Activated CD8-positive, alpha-beta memory T cell treated with anti-CD3 and anti-CD28 coated beads for 36 hours (primary cell): ENCODE data around the gene B4GALT6. TPM values are rescaled to one million over a fixed set of nuclear protein-coding genes. Genes with fewer than 3 reads are reported as not detected.

Experiments used
- CTCF ChIA-PET: fragments of 350-600 bp; sonication (Branson Sonifier 250); formaldehyde crosslinking; loops from one replicate; lab custom pipeline; 2021; ENCODE audit warnings: antibody characterized with exemption; lab: Charles Lee
- POLR2A ChIA-PET: fragments of 350-600 bp; sonication (Branson Sonifier 250); formaldehyde crosslinking; loops from one replicate; lab custom pipeline; 2021; ENCODE audit warnings: antibody characterized with exemption; lab: Charles Lee
- total RNA-seq, 2 experiments: library from RNA; stranded (reverse); gene quantifications; one replicate each; pipeline ENCODE4 v1.2.3, GENCODE V29; 2021

Gene B4GALT6
- total RNA-seq, 2 experiments from 2014 or later = 3.8 to 4.3 TPM

- ChIA-PET CTCF (no interaction called here), POLR2A (no interaction called here)
These were observed 12.4 kb downstream of the B4GALT6 start for GRCh38 chr18:31671951-31672350.

GRCh38 chr18:31669541-31669940 lies 14.8 kb downstream of the B4GALT6 start:
- ChIA-PET POLR2A (no interaction called here), CTCF (interaction anchor here (1.1 kb wide), 1 partner anchor 55 kb away, joined by 3 read pairs; no protein-coding TSS in a partner anchor)

- ChIA-PET CTCF (no interaction called here), POLR2A (no interaction called here)
These were observed 17.2 kb downstream of the B4GALT6 start for GRCh38 chr18:31667185-31667584.

GRCh38 chr18:31666055-31666454 lies 18.3 kb downstream of the B4GALT6 start:
- CTCF ChIA-PET = no interaction called here
- POLR2A ChIA-PET = no interaction called here

- ChIA-PET CTCF (interaction anchor here (0.5 kb wide), 1 partner anchor 389 kb away, joined by 4 read pairs; no protein-coding TSS in a partner anchor), POLR2A (no interaction called here)
These were observed 20.3 kb downstream of the B4GALT6 start for GRCh38 chr18:31664101-31664500.

- ChIA-PET CTCF (no interaction called here), POLR2A (no interaction called here)
These were observed 22.4 kb downstream of the B4GALT6 start for GRCh38 chr18:31661965-31662364.

- ChIA-PET POLR2A (no interaction called here), CTCF (no interaction called here)
These were observed 23.6 kb downstream of the B4GALT6 start for GRCh38 chr18:31660763-31661162.

- POLR2A ChIA-PET = interaction anchor here (1.2 to 1.5 kb wide), 2 partner anchors 10 to 18 kb away, joined by 3 read pairs; no protein-coding TSS in a partner anchor
- CTCF ChIA-PET = interaction anchor here (1.0 kb wide), 1 partner anchor 25 kb away, joined by 3 read pairs; the partner anchor contains the start of gene B4GALT6
These were observed 24.7 kb downstream of the B4GALT6 start for GRCh38 chr18:31659576-31660177.

GRCh38 chr18:31658670-31659575 lies 25.5 kb downstream of the B4GALT6 start:
- ChIA-PET CTCF (interaction anchor here (1.0 to 1.1 kb wide), 3 partner anchors 9 to 103 kb away, joined by 3 to 4 read pairs (median 3); partner anchors contain the start of gene B4GALT6), POLR2A (interaction anchor here (1.2 to 1.5 kb wide), 2 partner anchors 9 to 19 kb away, joined by 3 read pairs; no protein-coding TSS in a partner anchor)

GRCh38 chr18:31657823-31658669 lies 26.3 kb downstream of the B4GALT6 start:
- POLR2A ChIA-PET = interaction anchor here (1.2 to 1.5 kb wide), 2 partner anchors 8 to 20 kb away, joined by 3 read pairs; no protein-coding TSS in a partner anchor
- CTCF ChIA-PET = interaction anchor here (0.6 to 1.1 kb wide), 4 partner anchors 8 to 224 kb away, joined by 3 to 5 read pairs (median 4); no protein-coding TSS in a partner anchor

- ChIA-PET CTCF (no interaction called here), POLR2A (no interaction called here)
These were observed 27.6 kb downstream of the B4GALT6 start for GRCh38 chr18:31656754-31657153.

- ChIA-PET CTCF (no interaction called here), POLR2A (no interaction called here)
These were observed 29.0 kb downstream of the B4GALT6 start for GRCh38 chr18:31655354-31655753.

GRCh38 chr18:31652877-31653276 lies 31.5 kb downstream of the B4GALT6 start:
- ChIA-PET POLR2A (interaction anchor here (0.7 kb wide), 1 partner anchor 796 kb away, joined by 3 read pairs; no protein-coding TSS in a partner anchor), CTCF (interaction anchor here (0.6 to 1.2 kb wide), 4 partner anchors 23 to 328 kb away, joined by 3 to 4 read pairs (median 3); no protein-coding TSS in a partner anchor)

- CTCF ChIA-PET = interaction anchor here (0.7 kb wide), 1 partner anchor 85 kb away, joined by 3 read pairs; no protein-coding TSS in a partner anchor
- POLR2A ChIA-PET = no interaction called here
These were observed 32.0 kb downstream of the B4GALT6 start for GRCh38 chr18:31652357-31652756.

GRCh38 chr18:31651369-31651768 lies 33.0 kb downstream of the B4GALT6 start:
- ChIA-PET CTCF (no interaction called here), POLR2A (no interaction called here)

GRCh38 chr18:31649978-31650719 lies 34.2 kb downstream of the B4GALT6 start:
- POLR2A ChIA-PET = interaction anchor here (1.0 kb wide), 1 partner anchor 9 kb away, joined by 3 read pairs; no protein-coding TSS in a partner anchor
- CTCF ChIA-PET = interaction anchor here (0.6 to 1.0 kb wide), 2 partner anchors 8 to 75 kb away, joined by 4 read pairs; no protein-coding TSS in a partner anchor

GRCh38 chr18:31649449-31649848 lies 34.9 kb downstream of the B4GALT6 start:
- CTCF ChIA-PET = interaction anchor here (1.0 kb wide), 1 partner anchor 9 kb away, joined by 4 read pairs; no protein-coding TSS in a partner anchor
- POLR2A ChIA-PET = interaction anchor here (1.0 kb wide), 1 partner anchor 9 kb away, joined by 3 read pairs; no protein-coding TSS in a partner anchor

- ChIA-PET POLR2A (no interaction called here), CTCF (no interaction called here)
These were observed 35.4 kb downstream of the B4GALT6 start for GRCh38 chr18:31648966-31649429.
